Measurements from ENCODE around the gene KIF1B.

The KIF1B gene

DNA sequence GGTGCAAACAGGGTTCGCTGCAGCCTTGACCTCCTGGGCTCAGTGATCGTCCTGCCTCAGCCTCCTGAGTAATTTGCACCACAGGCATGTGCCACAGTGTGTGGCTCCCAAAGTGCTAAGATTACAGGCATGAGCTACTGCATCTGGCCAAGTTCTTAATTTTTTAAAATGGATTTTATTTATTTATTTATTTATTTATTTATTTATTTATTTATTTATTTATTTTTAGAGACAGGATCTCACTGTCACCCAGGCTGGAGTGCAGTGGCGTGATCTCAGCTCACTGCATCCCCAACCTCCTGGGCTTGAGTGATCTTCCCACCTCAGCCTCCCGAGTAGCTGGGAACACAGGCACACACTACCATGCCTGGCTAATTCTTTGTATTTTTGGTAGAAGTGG lies 54.7 kb downstream of the KIF1B start:
- Histone ChIP-seq H2AFZ (ENCODE audit: low read depth, low read length, severe bottlenecking) (no peak overlapping the region), H4K20me1 (ENCODE audit: low read depth, low read length) (no peaks in the 10 kb centered on the region), H3K79me2 (ENCODE audit: insufficient read depth, low read length) (no peaks in the 10 kb centered on the region), H3K9me3 (ENCODE audit: insufficient read depth, low read length) (no peaks in the 10 kb centered on the region), H3K4me2 (ENCODE audit: low read depth, low read length, poor library complexity, severe bottlenecking) (no peak overlapping the region), H3F3A (ENCODE audit: insufficient read depth) (no peaks in the 10 kb centered on the region), H3K27me3 (ENCODE audit: low read length) (no peaks in the 10 kb centered on the region), H3K9ac (ENCODE audit: low read length) (no peak overlapping the region), H3K27ac (ENCODE audit: low read depth, low read length) (no peak overlapping the region), H3K36me3 (ENCODE audit: low read length) (no peaks in the 10 kb centered on the region), H3K4me3 (ENCODE audit: insufficient read depth, low read length, poor library complexity, severe bottlenecking) (no peak overlapping the region), H3K9me2 (replicated peaks; ENCODE audit: insufficient read depth, low read length) (no peaks in the 10 kb centered on the region)
- TF ChIP-seq CTCF (IDR thresholded peaks at IDR 0.05; ENCODE audit: insufficient read depth, low read length, poor library complexity, severe bottlenecking) (no peak), EZH2phosphoT487 (conservative IDR thresholded peaks at IDR 0.05; ENCODE audit: low read length) (no peak)

GRCh38 chr1:10265900-10266299 lies 55.5 kb downstream of the KIF1B start:
- H4K20me1 ChIP-seq (ENCODE audit: low read depth, low read length): no peaks in the 10 kb centered on the region
- H3K36me3 ChIP-seq (ENCODE audit: low read length): no peaks in the 10 kb centered on the region
- no peak overlapping the region for H3K4me2 ChIP-seq (ENCODE audit: low read depth, low read length, poor library complexity, severe bottlenecking)
- H3K4me3 ChIP-seq (ENCODE audit: insufficient read depth, low read length, poor library complexity, severe bottlenecking): no peak overlapping the region
- no peak overlapping the region for H3K27ac ChIP-seq (ENCODE audit: low read depth, low read length)
- no peaks in the 10 kb centered on the region for H3K9me2 ChIP-seq (replicated peaks; ENCODE audit: insufficient read depth, low read length)
- no peak overlapping the region for H2AFZ ChIP-seq (ENCODE audit: low read depth, low read length, severe bottlenecking)
- no peaks in the 10 kb centered on the region for H3K79me2 ChIP-seq (ENCODE audit: insufficient read depth, low read length)
- no peaks in the 10 kb centered on the region for H3K9me3 ChIP-seq (ENCODE audit: insufficient read depth, low read length)
- H3K27me3 ChIP-seq (ENCODE audit: low read length): no peaks in the 10 kb centered on the region
- H3K9ac ChIP-seq (ENCODE audit: low read length): no peak overlapping the region
- TF ChIP-seq CTCF (IDR thresholded peaks at IDR 0.05; ENCODE audit: insufficient read depth, low read length, poor library complexity, severe bottlenecking) (no peak), EZH2phosphoT487 (conservative IDR thresholded peaks at IDR 0.05; ENCODE audit: low read length) (no peak)
- no peaks in the 10 kb centered on the region for H3F3A ChIP-seq (ENCODE audit: insufficient read depth)

GRCh38 chr1:10267319-10267718 lies 56.9 kb downstream of the KIF1B start:
- no peak overlapping the region for H2AFZ ChIP-seq (ENCODE audit: low read depth, low read length, severe bottlenecking)
- H3K27me3 ChIP-seq (ENCODE audit: low read length): no peaks in the 10 kb centered on the region
- H3K9ac ChIP-seq (ENCODE audit: low read length): no peak overlapping the region
- H3F3A ChIP-seq (ENCODE audit: insufficient read depth): no peaks in the 10 kb centered on the region
- no peaks in the 10 kb centered on the region for H3K9me3 ChIP-seq (ENCODE audit: insufficient read depth, low read length)
- no peak overlapping the region for H3K27ac ChIP-seq (ENCODE audit: low read depth, low read length)
- H3K36me3 ChIP-seq (ENCODE audit: low read length): no peaks in the 10 kb centered on the region
- no peak overlapping the region for H3K4me3 ChIP-seq (ENCODE audit: insufficient read depth, low read length, poor library complexity, severe bottlenecking)
- TF ChIP-seq CTCF (IDR thresholded peaks at IDR 0.05; ENCODE audit: insufficient read depth, low read length, poor library complexity, severe bottlenecking): no peak
- TF ChIP-seq EZH2phosphoT487 (conservative IDR thresholded peaks at IDR 0.05; ENCODE audit: low read length): no peak
- H4K20me1 ChIP-seq (ENCODE audit: low read depth, low read length): no peaks in the 10 kb centered on the region
- no peak overlapping the region for H3K4me2 ChIP-seq (ENCODE audit: low read depth, low read length, poor library complexity, severe bottlenecking)
- no peaks in the 10 kb centered on the region for H3K9me2 ChIP-seq (replicated peaks; ENCODE audit: insufficient read depth, low read length)
- no peaks in the 10 kb centered on the region for H3K79me2 ChIP-seq (ENCODE audit: insufficient read depth, low read length)

- H3F3A ChIP-seq (ENCODE audit: insufficient read depth): no peaks in the 10 kb centered on the region
- no peak overlapping the region for H3K27ac ChIP-seq (ENCODE audit: low read depth, low read length)
- H3K36me3 ChIP-seq (ENCODE audit: low read length): no peaks in the 10 kb centered on the region
- no peaks in the 10 kb centered on the region for H3K79me2 ChIP-seq (ENCODE audit: insufficient read depth, low read length)
- H3K4me3 ChIP-seq (ENCODE audit: insufficient read depth, low read length, poor library complexity, severe bottlenecking): no peak overlapping the region
- H3K9ac ChIP-seq (ENCODE audit: low read length): no peak overlapping the region
- H3K9me3 ChIP-seq (ENCODE audit: insufficient read depth, low read length): no peaks in the 10 kb centered on the region
- H3K9me2 ChIP-seq (replicated peaks; ENCODE audit: insufficient read depth, low read length): no peaks in the 10 kb centered on the region
- no peak overlapping the region for H2AFZ ChIP-seq (ENCODE audit: low read depth, low read length, severe bottlenecking)
- TF ChIP-seq EZH2phosphoT487 (conservative IDR thresholded peaks at IDR 0.05; ENCODE audit: low read length) (no peak), CTCF (IDR thresholded peaks at IDR 0.05; ENCODE audit: insufficient read depth, low read length, poor library complexity, severe bottlenecking) (no peak)
- no peak overlapping the region for H3K4me2 ChIP-seq (ENCODE audit: low read depth, low read length, poor library complexity, severe bottlenecking)
- no peaks in the 10 kb centered on the region for H4K20me1 ChIP-seq (ENCODE audit: low read depth, low read length)
- H3K27me3 ChIP-seq (ENCODE audit: low read length): no peaks in the 10 kb centered on the region
Observed at GRCh38 chr1:10267921-10268320, 57.6 kb downstream of the KIF1B start.
